ENCODE data around the gene FAM151A.

Gene FAM151A

GRCh38 chr1:54623216-54624007 lies at the start of gene FAM151A:
FAM151A (minus strand) TSS chr1:54623525; CDS start chr1:54623395, 130 bp downstream.
- no peak for DNase-seq

GRCh38 chr1:54671985-54672608 lies 48.8 kb upstream of the FAM151A start:
- DNase-seq: peak; percentile 77 to 83

- DNase-seq: no peak
Measured at GRCh38 chr1:54668567-54668966, 45.2 kb upstream of the FAM151A start.

- no peak for DNase-seq
Measured at GRCh38 chr1:54667797-54668196, 44.5 kb upstream of the FAM151A start.

GRCh38 chr1:54666333-54666732 lies 43.0 kb upstream of the FAM151A start:
- no peak for DNase-seq

- DNase-seq: no peak
Measured at GRCh38 chr1:54665852-54666251, 42.5 kb upstream of the FAM151A start.

- no peak for DNase-seq
Measured at GRCh38 chr1:54664364-54664763, 41.0 kb upstream of the FAM151A start.

- DNase-seq: no peak
Measured at GRCh38 chr1:54663725-54664124, 40.4 kb upstream of the FAM151A start.

- no peak for DNase-seq
Measured at GRCh38 chr1:54658164-54658913, 35.0 kb upstream of the FAM151A start.

GRCh38 chr1:54653036-54653435 lies 29.7 kb upstream of the FAM151A start:
- no peak for DNase-seq

- no peak for DNase-seq
Measured at GRCh38 chr1:54652168-54652567, 28.8 kb upstream of the FAM151A start.

GRCh38 chr1:54651608-54652007 lies 28.3 kb upstream of the FAM151A start:
- no peak for DNase-seq

- DNase-seq: no peak
Measured at GRCh38 chr1:54650417-54650816, 27.1 kb upstream of the FAM151A start.

GRCh38 chr1:54649921-54650320 lies 26.6 kb upstream of the FAM151A start:
- DNase-seq: no peak

GRCh38 chr1:54649130-54649898 lies 26.0 kb upstream of the FAM151A start:
- no peak for DNase-seq

GRCh38 chr1:54645806-54646676 lies 22.7 kb upstream of the FAM151A start:
- no peak for DNase-seq

GRCh38 chr1:54643736-54644135 lies 20.4 kb upstream of the FAM151A start:
- no peak for DNase-seq

- no peak for DNase-seq
Measured at GRCh38 chr1:54640863-54641836, 17.8 kb upstream of the FAM151A start, which contains the start of gene MROH7. MROH7 (plus strand) TSS chr1:54641786; CDS start chr1:54652927, 11,141 bp downstream.

- DNase-seq: no peak
Measured at GRCh38 chr1:54640361-54640760, 17.0 kb upstream of the FAM151A start.
